Osteocyte (in vitro differentiated cells): ENCODE data around the gene DDX11. TPM values are rescaled to one million over a fixed set of nuclear protein-coding genes. Genes with fewer than 3 reads are reported as not detected.
"Not testable (repeated sequence)": the region's sequence is repeated elsewhere in the genome, so short reads cannot be mapped to it uniquely, and the experiment has no call there.

Source experiments
- DNase-seq: peaks from one replicate; pipeline ENCODE4 v3.0.0; 2021; ENCODE audit warnings: mixed read lengths; ENCODE audit not compliant: unreplicated experiment; ENCODE audit errors: extremely low spot score
- H3K27ac Mint-ChIP-seq: one replicate; pipeline ENCODE4 v1.8.0; 2021; ENCODE audit warnings: mild to moderate bottlenecking, mixed read lengths; ENCODE audit not compliant: unreplicated experiment
- H3K27me3 Mint-ChIP-seq: one replicate; pipeline ENCODE4 v1.8.0; 2021; ENCODE audit warnings: mixed read lengths; ENCODE audit not compliant: unreplicated experiment
- H3K36me3 Mint-ChIP-seq: one replicate; pipeline ENCODE4 v1.8.0; 2021; ENCODE audit warnings: mixed read lengths; ENCODE audit not compliant: unreplicated experiment
- H3K4me1 Mint-ChIP-seq: one replicate; pipeline ENCODE4 v1.8.0; 2021; ENCODE audit warnings: mixed read lengths; ENCODE audit not compliant: unreplicated experiment
- H3K4me3 Mint-ChIP-seq: one replicate; pipeline ENCODE4 v1.8.0; 2021; ENCODE audit warnings: mild to moderate bottlenecking, moderate library complexity, mixed read lengths; ENCODE audit not compliant: unreplicated experiment
- H3K9me3 Mint-ChIP-seq: one replicate; pipeline ENCODE4 v1.8.0; 2021; ENCODE audit warnings: mixed read lengths; ENCODE audit not compliant: unreplicated experiment
- total RNA-seq: library from RNA; stranded (reverse); gene quantifications from 2 replicates; pipeline ENCODE4 v1.2.1, GENCODE V29; 2021
- TF ChIP-seq, protein P1 (sequence below): fragments of 200-600 bp; sonication (generic); IDR thresholded peaks from 2 replicates; pipeline ENCODE4 v1.5.0; 2021; ENCODE audit warnings: antibody characterized with exemption, mild to moderate bottlenecking, moderate library complexity

DDX11 gene
- total RNA-seq, 1 donor from 2014 or later: 52.9 TPM

DNA sequence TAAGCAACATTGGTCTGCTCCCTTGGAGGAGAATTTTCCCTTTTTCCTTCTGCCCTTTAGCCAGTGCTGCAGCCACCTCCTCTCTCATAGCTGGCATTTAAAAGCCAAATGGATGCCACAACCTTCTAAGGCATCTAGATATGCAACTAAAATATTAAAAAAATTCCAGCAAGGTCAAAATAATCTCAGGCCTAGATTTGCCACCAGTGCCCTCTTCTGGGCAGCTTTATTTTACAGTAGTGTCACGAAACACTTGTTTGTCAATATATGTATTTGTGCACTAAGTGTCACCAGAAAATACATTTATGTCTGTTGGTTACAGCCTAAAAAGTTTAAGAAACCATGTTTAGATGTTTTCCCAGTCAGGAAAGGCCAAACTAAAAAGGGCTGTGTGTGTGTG, 19.7 kb upstream of the DDX11 start:
- not testable (repeated sequence) for H3K27me3 Mint-ChIP-seq, H3K36me3 Mint-ChIP-seq, DNase-seq, H3K4me3 Mint-ChIP-seq, H3K9me3 Mint-ChIP-seq, H3K4me1 Mint-ChIP-seq, H3K27ac Mint-ChIP-seq
- TF ChIP-seq, protein P1, sequence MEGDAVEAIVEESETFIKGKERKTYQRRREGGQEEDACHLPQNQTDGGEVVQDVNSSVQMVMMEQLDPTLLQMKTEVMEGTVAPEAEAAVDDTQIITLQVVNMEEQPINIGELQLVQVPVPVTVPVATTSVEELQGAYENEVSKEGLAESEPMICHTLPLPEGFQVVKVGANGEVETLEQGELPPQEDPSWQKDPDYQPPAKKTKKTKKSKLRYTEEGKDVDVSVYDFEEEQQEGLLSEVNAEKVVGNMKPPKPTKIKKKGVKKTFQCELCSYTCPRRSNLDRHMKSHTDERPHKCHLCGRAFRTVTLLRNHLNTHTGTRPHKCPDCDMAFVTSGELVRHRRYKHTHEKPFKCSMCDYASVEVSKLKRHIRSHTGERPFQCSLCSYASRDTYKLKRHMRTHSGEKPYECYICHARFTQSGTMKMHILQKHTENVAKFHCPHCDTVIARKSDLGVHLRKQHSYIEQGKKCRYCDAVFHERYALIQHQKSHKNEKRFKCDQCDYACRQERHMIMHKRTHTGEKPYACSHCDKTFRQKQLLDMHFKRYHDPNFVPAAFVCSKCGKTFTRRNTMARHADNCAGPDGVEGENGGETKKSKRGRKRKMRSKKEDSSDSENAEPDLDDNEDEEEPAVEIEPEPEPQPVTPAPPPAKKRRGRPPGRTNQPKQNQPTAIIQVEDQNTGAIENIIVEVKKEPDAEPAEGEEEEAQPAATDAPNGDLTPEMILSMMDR: peak; percentile 44

DNA sequence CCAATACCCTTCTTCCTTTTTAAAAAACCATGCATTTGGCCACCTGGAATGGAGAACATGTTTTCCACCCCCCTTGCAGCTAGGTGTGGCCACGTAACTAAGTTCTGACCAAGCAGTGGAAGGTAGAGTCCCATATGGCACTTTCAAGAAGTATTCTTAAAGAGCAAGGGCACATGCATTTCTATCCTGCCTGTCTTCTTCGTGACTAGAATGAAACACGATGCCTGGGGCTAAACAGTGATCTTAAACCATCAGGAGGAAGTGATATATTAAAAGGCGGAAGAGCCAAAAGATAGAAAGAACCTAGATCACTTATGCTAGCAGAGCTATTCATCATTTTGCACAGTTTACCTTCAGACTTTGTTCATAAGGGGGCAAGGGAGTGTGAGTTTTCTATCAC, 16.0 kb upstream of the DDX11 start:
- Mint-ChIP-seq H3K4me1 (peaks cover 2% of the 10 kb centered on the region), H3K36me3 (no peaks in the 10 kb centered on the region), H3K9me3 (no peaks in the 10 kb centered on the region), H3K27ac (no peak overlapping the region), H3K4me3 (no peak overlapping the region), H3K27me3 (peaks cover 3% of the 10 kb centered on the region)
- TF ChIP-seq, protein P1: no peak
- no peak for DNase-seq

DNA sequence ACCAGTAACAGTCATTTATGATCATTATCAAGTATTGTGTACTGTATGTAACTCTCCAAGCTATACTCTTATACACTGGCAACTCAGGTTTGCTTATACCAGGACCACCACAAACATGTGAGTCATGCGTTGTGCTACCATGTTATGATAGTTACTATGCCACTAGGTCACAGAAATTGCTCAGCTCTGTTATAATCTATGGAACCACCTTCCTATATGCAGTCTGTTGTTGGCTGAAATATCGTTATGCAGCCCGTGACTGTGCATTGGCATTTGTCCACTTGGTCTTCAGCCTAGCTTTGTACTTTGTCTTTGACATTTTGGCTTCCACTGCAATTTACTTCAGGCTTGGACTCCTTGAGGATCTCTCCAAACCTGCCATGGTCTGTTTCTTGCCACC, 7.5 kb upstream of the DDX11 start:
- not testable (repeated sequence) for H3K27me3 Mint-ChIP-seq, H3K4me3 Mint-ChIP-seq, H3K9me3 Mint-ChIP-seq, H3K36me3 Mint-ChIP-seq, H3K27ac Mint-ChIP-seq, DNase-seq, H3K4me1 Mint-ChIP-seq

DNA sequence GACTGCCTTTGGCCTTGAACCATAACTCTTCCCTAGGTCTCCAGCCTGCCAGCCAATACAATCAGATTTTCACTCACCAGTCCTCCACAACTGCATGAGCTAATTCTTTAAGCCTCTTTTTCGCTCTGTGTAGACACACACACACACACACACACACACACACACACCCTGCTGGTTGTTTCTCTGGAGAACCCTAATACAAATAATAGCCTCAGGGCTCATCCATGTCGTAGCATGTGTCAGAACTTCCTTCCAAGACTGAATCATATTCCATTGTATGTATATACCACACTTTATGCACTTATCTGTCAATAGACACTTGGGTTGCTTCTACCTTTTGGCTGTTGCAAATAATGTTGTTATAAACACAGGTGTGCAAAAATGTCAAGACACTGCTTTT, 6.0 kb upstream of the DDX11 start:
- H3K4me3 Mint-ChIP-seq, H3K9me3 Mint-ChIP-seq, H3K27ac Mint-ChIP-seq, H3K36me3 Mint-ChIP-seq, H3K4me1 Mint-ChIP-seq, DNase-seq, H3K27me3 Mint-ChIP-seq: not testable (repeated sequence)

DNA sequence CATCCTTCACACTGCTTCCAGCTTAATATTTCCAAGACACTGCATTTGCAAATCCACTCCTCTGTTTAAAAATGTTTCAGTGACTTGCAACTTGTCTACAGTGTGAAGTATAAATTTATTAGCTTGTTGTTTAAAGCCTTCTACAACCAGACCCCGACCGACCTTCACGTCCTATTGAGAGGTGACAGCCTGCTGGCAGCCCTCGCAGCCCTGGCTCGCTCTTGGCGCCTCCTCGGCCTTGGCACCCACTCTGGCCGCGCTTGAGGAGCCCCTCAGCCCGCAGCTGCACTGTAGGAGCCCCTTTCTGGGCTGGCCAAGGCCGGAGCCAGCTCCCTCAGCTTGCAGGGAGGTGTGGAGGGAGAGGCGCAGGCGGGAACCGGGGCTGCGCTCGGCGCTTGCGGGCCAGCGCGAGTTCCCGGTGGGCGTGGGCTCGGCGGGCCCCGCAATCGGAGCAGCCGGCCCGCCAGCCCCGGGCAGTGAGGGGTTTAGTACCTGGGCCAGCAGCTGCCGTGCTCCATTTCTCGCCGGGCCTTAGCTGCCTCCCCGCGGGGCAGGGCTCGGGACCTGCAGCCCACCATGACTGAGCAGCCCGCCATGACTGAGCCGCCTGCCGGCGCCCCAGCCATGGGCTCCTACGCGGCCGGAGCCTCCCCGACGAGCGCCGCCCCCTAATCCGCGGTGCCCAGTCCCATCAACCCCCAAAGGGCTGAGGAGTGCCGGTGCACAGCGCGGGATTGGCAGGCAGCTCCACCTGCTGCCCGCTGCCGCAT, 2.5 kb upstream of the DDX11 start:
- peaks cover 22% of the 10 kb centered on the region for H3K4me1 Mint-ChIP-seq
- not testable (repeated sequence) for H3K9me3 Mint-ChIP-seq, H3K27me3 Mint-ChIP-seq, H3K4me3 Mint-ChIP-seq, H3K27ac Mint-ChIP-seq, DNase-seq, H3K36me3 Mint-ChIP-seq

DNA sequence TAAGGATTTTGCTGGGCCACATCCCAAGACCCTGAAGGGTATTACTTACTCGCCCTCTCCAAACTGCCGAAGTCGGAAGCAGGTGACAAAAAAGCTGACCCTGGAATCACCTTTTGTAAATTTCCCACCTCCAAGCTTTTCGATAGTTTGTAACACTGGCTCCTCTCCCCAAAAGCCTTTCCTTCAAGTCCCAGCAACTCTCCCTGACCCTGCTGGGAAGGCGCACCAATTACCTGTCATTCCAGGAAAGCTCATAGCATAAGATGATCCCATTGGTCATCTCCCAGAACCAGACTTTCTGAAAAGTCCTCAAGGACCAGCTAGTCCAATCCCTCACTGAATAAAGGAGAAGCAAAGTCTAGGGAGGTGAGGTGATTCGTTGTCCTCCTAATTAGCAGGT, 698 bp upstream of the DDX11 start:
- DNase-seq, H3K9me3 Mint-ChIP-seq, H3K27ac Mint-ChIP-seq, H3K36me3 Mint-ChIP-seq, H3K27me3 Mint-ChIP-seq: not testable (repeated sequence)
- H3K4me3 Mint-ChIP-seq: peak overlapping the region; percentile 95
- peaks cover 34% of the 10 kb centered on the region for H3K4me1 Mint-ChIP-seq

DNA sequence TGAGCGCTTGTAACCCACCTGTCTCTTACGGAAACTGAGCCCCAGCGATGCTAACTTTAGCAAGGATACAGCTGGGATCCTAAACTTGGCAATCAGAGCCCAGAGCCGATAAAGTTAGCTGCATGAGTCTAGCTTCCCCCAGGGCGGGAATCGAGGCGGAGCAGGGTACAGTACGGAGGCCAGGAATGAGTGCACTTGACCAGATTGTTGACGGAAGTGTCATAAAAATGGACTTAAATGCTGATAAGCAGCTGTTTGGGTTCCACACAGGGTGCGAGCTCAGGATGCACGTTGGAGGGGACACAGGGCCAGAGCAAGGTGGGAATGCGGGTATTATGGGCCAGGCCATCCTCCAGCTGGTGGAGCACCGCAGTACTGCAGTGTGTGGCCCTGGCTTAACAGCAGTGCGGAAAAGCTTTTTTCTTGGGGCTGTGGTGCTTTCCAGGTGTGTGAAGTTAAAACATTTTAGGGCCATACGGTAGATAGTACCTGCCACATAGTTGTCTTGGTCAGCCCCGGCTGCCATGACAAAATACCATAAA, 744 bp downstream of the DDX11 start:
- peaks cover 47% of the 10 kb centered on the region for H3K4me1 Mint-ChIP-seq
- H3K27ac Mint-ChIP-seq: peak overlapping the region; percentile 94
- H3K27me3 Mint-ChIP-seq, H3K9me3 Mint-ChIP-seq, DNase-seq, H3K36me3 Mint-ChIP-seq: not testable (repeated sequence)
- H3K4me3 Mint-ChIP-seq: peak overlapping the region; percentile 95
- TF ChIP-seq, protein P1: peak; percentile 46

DNA sequence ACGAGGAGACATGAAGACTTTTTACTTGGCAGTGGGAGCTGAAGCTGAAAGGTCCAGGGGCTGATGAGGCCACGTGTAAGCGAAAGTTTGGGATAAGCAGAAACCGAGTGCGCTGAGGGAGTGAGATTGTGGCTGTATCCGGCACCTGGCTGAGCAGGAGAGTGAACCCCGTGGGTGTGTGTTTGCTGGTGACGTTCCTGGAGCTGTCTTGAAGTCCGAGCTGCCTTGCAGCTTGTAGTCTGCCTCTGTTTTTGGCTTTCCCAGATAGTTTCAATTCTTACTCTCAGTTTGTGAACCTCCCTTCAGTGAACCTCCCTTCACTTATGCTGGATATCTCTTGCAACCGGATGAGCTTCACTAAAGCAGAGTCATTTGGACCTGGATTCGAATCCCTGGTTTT, 2.5 kb downstream of the DDX11 start:
- H3K27me3 Mint-ChIP-seq, H3K27ac Mint-ChIP-seq, DNase-seq, H3K9me3 Mint-ChIP-seq, H3K36me3 Mint-ChIP-seq, H3K4me3 Mint-ChIP-seq: not testable (repeated sequence)
- peaks cover 65% of the 10 kb centered on the region for H3K4me1 Mint-ChIP-seq

DNA sequence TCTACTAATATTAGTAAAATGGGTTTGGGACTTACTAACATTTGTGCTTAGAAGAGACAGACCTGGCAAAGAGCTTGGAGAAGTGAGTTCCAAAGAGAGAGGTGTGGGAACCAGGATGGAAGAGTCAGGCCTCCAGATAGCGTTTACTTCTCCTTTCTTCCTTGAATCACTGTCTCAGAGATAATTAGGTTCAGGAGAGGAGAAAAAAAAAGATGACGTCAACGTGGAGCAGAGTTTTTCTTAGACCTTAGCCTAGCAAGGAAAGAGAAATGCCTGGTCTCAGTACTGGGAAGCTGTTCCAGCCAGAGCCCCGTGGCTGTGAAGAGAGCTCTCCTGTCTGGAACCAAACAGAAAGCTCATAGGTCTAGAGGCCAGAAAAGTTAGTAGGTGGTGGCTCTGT, 3.4 kb downstream of the DDX11 start:
- H3K4me3 Mint-ChIP-seq, H3K9me3 Mint-ChIP-seq, H3K36me3 Mint-ChIP-seq, H3K27me3 Mint-ChIP-seq, DNase-seq: not testable (repeated sequence)
- H3K4me1 Mint-ChIP-seq: peaks cover 67% of the 10 kb centered on the region
- H3K27ac Mint-ChIP-seq: peak overlapping the region; percentile 65

DNA sequence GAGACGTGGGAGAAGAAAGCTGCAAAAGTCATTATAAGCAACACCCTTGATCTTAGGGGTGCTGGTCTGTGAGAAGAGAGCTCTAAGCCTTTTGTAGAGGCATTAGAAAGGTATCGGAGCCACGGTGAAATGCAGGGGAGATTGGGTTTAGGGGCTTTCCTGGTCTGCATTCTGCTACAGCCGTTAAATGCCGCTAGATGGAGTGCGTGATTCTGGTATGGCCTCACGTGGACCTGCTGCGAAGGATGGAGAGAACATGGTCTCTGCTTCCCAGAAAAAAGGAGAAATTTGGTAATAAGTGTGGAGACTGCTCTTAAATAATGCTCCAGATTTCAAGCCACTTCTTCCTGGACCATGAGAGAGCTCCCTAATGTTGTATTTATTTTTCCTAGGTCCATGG, 4.3 kb downstream of the DDX11 start:
- H3K4me3 Mint-ChIP-seq, DNase-seq, H3K27me3 Mint-ChIP-seq, H3K9me3 Mint-ChIP-seq, H3K36me3 Mint-ChIP-seq: not testable (repeated sequence)
- Mint-ChIP-seq H3K4me1 (peaks cover 64% of the 10 kb centered on the region), H3K27ac (peak overlapping the region; percentile 89)
